NCI-H1417 treated with DMSO at 0.1 percent for 48 hours (cell line): ENCODE results near the gene CAPN14.
A peak's percentile ranks its signal among the peaks of the same experiment; 100 is the strongest.

Source experiments
- DNase-seq: peaks from one replicate; lab custom pipeline; 2025; lab: John Stamatoyannopoulos, UW

The CAPN14 gene

DNA sequence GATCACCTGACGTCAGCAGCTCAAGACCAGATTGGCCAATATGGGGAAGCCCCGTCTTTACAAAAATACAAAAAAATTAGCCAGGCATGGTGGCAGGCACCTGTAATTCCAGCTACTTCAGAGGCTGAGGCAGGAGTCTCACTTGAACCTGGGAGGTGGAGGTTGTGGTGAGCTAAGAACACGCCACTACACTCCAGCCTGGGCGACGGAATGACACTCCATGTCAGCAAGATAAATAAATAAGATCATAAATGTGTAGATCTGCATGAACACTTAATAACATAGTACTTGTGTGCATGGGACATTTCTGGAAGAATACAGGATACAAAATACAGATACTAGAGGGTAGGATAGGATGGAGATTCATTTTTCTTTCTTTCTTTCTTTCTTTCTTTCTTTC is 25.7 kb upstream of the CAPN14 start:
- no peak for DNase-seq

DNA sequence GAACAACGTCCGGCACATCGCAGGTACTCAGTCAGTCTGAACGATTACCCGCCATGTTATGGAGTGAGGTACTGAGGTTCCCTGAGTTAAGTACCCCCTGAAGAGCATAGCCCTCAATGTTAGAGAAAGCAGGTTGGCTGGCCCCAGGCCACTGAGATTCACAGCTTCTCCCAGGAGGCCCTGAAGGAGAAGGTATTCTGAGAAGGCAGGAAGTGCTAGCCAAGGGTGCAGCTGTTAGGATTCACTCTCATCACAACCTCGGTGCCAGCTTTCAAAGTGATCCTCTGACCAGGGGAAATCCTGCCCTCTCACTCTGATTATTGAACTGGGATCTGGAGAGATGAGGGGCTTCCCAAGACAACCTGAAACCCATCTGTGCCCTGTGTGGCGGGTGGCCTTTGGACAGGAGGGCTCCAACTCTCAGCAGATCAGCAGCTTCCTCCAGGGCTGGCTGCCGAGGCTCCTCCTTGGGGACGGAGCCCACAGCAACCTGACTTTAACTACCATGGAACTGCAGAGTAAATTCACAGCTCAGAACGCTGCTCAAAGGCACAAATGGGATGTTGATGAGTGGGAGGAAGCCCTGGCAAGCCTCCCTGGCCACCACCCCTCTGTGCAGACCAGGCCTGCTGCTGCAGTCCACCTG is 24.4 kb upstream of the CAPN14 start:
- no peak for DNase-seq

DNA sequence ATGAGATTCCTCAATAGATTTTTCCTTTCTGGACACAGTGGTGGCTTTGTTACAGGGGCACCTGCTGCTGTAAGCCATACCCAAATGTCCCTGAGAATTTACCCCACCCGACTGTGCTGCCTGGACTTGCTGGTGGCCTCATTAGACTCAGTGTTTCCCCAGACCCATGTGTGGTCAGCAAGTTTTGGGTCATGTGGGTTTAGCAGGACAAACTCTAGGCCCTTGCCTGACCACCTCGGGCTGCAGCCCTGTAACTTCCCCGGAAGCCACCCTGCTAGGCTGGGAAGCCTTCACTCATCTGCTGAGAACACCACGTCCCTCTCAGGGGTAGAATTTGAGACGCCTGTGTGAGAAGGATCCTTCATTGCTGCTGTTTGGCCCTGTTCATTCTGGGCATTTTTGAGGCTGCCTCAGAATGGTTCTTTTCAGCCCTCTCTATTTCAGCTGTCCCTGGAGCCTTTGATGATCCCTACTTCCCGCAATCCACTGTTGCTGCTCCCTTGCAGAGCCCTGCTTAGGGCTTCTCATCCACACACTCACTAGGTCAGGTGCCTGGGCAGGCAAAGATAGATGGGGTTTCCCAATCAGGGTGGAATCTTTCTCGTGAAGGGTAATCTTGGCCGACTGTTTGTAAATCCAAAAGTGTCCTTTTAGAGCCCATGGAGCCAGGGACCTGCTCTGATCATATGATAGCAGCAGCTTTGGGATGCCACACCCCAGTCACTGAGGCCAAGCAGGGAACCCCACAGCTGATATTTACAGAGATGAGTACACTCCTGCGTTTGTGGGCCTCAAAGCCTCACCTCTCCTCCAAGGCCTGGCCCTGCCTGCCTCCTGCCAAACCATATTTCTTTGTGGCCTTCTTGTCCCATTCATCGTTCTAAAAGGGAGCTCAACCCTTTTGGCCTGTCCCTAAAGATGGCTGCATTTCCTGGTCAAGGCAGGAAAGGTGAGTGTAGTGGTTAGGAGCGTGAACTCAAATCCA is 23.4 kb upstream of the CAPN14 start:
- DNase-seq = no peak

DNA sequence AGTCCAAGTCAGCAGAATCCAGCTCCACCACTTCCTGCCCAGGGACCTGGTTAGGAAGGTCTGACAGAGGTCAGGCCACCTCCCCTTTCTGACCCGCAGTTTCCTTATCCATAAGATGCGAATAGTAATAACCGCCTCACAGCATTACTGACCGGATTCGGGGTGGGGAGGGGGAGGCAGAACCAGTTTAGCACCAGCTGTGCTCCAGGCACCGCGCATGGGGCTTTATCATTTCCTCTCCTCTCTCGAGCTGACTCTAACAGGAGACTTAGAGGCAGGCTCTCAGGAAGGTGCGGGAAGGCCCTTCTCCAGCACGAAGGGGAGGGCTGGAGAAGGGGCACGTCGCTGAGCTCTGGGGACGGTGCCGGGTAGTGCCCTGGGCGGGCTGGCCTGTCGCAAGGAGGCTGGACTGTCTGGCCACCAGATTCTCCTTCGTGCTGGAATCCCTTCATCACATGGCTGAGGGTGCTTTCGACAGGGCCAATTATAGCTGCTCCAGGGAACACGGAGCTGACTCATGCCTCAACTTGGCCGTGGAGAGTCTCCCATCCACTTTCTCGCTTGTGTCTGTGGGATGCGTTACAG is 22.4 kb upstream of the CAPN14 start:
- DNase-seq = no peak

DNA sequence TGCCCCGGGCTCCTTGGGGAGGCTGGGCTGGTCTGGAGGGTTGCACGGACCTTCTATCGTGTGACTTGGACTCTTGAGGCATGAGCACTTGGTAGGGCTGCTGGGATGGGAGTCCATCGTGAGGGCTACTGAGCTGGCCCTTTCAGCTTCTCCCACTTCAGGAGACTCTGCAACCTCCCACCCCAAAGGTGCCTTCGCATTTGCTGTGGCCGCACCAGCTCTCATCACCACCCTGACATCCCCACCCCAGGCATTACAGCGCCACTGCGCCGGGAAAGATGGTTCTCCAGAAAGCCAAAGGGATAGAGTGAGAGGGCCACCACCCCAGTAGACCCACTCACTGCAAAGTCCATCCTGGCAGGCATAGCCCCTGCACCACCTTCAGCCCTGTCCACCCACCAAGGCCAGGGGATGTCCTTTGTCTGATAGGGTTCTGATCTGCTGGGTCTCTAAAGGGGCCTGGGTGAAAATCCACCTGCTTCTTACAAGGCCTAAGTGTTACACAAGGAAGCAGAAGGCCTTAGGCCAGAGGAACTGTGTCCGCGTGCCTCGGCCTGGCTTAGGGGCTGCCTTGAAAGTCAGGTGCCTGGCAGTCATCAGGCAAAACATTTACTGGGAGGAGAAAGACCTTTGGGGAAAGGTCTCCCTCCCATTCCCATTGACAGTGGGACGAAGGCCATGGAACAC is 21.7 kb upstream of the CAPN14 start:
- no peak for DNase-seq

DNA sequence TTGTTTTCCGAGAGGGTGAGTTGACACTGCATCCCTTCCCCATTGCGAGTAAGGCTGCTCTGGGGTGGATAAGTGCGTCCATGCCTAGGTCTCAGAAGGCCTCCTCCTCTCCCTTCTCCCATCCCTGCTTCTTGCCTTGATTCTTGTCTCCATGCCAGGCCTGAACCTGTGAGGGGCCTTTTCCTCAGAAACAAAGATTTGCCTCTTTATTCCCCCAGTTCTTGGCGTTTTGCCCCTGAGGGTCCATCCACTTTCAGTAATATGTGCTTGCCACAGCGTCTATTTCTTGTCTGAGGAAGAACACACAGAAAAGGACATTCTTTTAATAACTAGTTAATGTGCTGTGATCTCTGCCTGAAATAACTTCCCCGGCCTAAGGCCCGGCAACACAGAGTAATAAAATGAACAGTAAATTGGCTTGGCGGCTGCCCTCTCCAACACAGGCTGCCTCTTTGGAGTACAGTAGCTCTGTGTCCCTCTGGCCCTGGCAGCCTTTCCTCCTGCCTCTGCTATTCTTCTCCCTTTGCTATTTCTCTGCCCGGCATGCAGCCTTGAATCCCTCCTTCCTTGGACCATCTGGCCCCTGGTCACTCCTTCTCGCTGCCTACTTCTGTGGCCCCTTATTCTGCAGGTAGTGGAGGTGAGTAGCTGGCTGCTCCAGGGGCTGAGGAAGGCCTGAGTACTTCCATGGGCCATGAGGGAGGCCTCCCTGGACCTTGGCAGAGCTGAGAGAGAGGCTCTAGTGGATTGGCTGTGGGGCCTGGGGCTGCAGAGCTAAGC is 21.0 kb upstream of the CAPN14 start:
- no peak for DNase-seq

DNA sequence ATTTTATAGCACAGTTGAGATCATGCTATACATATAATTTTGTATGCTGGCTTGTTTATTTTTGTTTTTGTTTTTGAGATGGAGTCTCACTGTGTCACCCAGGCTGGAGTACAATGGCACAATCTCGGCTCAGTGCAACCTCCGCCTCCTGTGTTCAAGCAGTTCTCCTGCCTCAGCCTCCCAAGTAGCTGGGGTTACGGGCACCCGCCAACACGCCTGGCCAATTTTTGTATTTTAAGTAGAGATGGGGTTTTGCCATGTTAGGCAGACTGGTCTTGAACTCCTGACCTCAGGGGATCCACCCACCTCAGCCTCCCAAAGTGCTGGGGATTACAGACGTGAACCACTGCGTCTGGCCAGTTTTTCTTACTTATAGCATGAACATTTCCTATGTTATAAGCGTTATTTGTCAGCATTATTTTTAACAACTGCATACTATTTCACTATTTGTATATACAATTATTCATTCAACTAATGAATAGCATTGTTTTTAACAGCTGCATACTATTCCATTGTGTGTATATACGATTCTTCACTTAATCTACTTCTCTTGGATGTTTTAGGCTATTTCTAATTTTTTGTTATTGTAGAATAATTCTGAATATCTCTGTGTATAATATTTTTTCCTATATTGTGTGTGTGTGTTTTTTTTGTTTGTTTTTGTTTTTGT is 20.2 kb upstream of the CAPN14 start:
- no peak for DNase-seq

DNA sequence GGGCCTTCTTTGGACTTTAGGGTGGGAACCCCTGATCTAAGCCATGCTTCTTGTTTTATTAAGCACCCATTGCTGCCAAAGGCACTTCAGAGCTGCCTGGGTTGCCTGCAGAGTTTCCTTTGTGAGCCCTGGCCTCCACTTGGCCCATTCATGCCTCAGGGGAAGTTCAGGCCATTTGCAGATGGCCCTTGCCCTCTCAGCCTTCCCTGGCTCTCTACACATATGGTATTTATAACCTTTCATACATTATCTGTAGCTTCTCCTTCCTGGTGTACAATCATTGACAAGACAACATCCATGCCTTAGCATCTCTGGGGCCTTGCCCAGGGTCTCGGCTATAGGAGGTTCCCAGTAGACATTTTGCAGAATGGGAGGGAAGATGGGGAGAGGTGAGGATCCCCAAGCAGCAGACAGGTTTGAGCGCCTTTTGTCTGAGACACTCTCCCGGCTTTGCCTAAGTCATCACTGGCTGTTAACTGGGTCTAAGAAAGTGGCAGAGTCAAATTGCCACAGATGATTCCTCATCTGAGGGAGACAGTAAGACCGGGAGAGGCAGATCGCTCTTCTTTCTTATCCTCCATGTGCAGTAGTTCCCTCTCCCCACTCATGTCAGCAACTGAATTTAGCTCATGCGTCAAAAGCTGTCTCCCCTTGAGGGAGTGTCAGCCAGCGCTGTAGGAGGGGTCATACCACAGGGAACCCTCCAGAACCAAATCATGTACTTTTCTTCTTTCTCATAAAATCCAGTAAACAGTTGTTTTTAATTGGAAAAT is 19.3 kb upstream of the CAPN14 start:
- no peak for DNase-seq

DNA sequence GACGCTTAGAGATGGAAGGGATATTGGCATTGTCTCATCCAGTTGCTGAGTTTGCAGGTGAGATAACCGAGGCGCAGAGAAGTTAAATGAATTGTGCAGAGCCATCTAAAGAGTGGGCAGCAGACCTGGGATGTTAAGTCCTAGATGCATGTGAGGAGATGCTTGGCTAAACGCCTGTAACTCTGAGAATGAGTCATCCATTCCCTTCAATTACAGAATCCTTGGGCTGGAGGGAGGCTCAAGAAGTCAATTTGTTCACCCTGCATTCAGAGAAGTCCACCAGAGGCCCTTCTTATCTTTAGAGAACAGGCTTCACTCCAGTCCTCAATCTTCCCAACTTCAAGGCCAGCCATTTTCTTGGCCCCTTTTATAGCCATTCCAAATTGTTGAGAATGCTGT is 18.2 kb upstream of the CAPN14 start:
- DNase-seq = no peak

DNA sequence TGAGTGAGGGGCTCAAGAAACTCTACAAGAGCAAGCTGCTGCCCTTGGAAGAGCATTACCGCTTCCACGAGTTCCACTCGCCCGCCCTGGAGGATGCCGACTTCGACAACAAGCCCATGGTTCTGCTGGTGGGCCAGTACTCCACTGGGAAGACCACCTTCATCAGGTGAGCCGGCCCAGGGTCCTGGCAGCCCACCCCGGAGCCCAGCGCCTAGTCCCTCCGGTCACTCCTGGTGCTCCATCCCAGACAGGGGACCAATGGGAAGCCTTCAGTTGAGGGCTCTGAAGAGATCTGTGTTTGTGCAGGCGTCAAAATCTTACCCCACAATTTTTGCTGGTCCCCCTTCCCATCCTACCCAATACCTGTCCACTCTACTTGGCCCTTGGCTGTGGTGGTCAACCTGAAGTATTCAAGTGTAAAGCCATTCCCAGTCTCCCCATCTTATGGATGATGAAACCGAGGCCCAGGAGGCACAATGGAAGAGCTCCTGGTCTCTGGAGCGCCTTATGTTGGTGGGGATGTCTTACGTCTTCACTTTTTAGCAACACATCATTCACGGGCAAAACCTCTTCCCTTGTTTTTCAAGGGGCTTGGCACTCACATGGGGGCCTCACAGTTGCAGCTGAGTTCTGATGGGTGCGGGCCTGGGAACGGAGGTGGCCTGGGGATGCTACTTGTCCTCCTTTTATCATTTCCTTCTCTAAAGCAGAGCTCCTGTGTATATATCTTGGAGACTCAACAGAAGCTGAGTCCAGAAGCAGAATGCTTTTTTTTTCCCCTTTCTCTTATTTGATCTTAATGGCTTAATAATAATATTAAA is 17.6 kb upstream of the CAPN14 start:
- no peak for DNase-seq

DNA sequence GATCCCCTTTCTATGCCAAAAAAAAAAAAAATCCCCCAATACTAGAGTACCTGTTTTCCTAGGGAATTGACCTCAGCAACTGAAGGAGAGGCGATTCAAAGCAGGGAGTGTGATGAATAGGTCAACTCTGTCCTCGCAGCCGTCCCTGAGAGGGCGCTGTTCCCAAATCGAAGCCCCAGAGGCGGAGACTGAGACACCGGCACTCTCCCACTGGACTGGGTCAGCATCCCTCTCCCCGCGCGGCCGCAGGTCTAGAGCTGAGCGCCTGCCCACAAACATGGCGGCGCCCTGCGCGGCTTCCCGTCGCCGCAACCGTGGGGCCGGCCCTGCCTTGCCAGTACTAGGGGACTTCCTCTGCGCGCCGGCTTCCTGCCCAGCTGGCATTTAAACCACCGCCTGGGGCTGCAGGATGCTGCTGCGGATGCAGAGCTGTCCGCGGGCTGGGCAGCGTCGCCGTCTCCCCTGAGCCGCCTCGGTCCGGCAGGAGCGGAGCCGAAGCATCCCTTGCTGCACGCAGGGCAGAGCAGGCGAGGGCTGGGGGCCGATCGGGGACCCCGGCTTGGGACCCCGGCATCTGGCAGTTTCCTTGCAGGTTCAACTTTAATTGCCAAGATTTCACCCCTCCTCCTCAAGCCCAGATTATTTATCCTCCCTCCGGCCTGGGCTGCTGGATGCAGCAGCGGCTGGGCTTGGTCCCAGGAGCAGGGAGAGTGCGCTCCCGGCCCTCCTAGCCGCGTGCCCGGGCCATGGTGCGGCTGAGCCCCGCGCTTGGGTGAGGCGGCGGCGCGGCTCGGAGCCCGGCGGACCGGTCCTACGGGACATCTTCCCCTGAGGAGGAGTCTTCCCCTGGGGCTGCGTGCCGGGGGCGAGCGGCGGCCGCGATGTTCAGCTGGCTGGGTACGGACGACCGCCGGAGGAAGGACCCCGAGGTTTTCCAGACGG is 16.7 kb upstream of the CAPN14 start, which contains the start of gene EHD3:
EHD3 (plus strand) TSS at position 412 of the 942 bp plus-strand sequence; CDS start at position 882, 470 bp downstream.
- DNase-seq = peak; percentile 92

DNA sequence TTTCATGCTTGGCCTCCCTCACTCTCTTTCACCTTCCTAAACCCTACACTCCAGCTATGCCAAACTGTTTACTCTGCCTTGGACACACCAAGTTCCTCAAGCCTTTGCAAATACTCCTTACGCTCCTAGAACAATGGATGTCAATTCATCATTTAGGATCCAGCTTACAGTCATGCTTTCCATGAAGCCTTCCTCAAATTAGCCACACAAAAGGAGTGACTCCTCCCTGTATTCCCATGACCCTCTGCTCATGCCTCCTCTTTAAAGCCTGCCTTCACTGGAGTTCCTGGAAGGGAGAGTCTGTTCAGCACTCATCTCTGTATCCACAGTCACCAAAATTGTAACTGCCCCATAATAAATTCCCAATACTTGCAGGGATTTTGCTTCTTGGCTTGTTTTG is 15.9 kb upstream of the CAPN14 start:
- DNase-seq = no peak

DNA sequence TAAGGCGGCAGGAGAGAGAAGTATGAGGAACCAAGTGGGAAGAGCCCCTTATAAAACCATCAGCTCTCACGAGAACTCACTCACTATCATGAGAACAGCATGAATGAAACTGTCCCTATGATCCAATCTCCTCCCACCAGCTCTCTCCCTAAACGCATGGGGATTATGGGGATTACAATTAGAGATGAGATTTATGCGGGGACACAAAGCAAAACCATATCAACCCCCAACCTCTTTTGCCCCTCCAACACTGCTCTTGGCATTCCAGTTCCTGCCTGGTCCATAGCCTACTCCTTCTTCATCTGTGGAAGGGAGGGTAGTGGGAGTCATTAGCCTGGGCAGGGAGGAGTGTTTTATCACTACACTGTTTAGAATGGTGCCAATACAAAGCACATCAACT is 15.3 kb upstream of the CAPN14 start:
- DNase-seq = no peak

DNA sequence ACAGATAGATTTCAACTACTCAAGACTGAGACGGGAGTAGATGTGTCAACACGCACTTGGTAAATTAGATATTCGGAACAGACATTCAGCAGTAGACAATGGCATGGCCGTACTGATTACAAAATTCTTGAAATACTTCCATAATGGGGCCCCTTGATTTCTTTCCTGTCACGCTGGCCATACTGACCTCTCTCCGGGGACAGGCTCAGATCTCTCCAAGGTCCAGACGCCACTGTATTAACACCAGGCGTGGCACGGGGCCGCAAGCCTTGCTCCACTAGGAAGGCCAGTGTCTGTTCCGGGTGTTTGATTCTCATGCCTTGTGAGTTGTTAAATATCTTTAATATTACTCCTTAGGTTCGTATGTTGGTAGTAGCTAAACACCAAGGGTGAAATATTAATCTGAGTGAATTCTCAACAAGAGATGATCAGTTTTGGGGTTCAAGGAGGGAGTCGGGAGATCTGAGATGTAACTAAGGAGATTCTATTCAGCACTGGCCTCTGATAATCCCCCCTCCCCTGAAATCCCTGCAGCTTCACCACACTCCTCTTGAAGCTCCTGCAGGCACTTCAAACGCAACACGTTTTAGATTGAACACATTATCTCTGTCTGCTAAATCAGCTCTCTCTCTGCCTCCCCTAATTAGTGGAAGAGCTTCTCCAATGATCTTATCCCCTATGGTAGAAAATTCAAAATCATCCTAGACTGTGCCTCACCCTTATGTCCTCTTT is 14.4 kb upstream of the CAPN14 start:
- no peak for DNase-seq

DNA sequence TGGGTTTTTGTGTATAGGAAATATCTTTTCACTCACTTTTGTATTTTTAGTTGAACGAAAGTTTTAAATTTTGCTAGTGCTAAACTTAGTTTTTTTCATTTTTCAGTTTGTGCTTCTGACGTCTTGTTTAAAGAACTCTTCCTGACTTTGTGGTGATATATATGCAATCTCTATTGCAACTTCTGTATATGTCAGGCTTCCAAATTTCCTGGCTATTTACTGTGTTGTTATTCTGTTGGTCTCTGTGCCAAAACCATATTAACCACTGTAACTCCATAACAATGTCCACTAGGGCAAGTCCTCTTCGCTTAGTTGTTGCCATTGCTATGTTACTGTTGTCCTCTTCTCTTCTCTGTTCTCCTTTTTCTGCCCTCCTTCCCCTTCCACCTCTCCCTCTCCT is 13.4 kb upstream of the CAPN14 start:
- no peak for DNase-seq

DNA sequence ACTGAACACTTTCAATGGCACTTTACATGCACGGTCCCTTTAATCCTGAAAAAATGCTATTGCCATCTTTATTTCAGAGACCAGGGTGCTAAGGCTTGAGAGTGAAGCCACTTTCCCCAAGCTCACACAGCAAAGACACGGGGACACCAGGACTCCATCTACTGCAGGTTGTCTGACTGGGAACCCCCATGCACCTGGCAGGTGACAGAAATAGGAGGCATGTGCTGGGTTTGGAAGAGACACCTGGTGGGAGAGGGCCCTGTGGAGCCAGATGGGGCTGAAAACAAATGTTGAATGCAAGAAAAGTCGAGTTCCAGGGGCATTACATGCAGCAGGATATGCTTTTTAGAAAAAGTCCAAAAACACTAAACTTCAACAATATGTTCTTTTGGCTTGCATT is 11.4 kb upstream of the CAPN14 start:
- no peak for DNase-seq

DNA sequence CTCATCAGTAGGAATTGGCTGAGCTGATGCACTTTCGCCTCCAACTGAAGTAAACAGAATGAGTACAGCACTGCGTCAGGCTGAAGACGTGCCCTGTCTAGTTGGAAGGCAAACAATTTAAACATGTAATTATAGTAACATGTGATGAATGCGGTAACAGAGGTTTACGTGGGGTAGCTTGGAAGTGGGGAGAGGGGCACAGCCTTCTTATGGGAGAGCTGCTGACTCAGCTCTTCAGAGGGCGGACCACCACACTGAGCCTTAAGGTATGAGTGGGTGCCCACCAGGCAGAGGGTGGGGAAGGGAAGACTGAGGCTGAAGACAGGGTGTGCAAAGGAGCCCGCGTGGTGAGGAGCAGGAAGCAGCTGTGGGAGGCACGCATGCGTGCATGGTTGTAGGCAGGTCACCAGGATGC is 10.4 kb upstream of the CAPN14 start:
- DNase-seq = peak; percentile 73
